ENCODE results near the gene FOXN3. TPM values are rescaled to one million over a fixed set of nuclear protein-coding genes. Genes with fewer than 3 reads are reported as not detected.

Gene FOXN3
- total RNA-seq, 4 donors from 2014 or later = 118 to 211 (median 167) TPM

DNA sequence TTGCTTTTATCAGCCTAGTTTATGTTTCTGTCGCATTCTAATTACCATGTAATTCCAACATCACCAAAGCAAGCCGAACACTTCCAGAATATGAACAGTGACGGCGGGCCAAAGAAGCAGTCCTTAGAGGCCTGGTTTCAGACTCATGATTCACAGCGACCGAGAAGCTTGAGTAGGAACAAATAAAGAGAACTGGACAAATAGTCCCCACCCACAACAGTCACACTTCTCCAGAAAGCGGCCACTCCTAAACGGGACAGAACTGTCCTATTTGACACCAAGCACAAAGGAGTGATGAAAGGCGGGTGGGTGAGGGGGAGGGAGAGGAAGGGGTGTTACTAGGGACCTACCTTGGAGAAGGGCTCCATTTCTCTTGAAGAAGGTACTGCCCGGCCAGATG is 136.4 kb downstream of the FOXN3 start:
- no peak overlapping the region for H3K4me3 ChIP-seq (ENCODE audit: low read depth, poor library complexity, severe bottlenecking)
- no peak for TF ChIP-seq CTCF (IDR thresholded peaks at IDR 0.05)
- no peak for TF ChIP-seq POLR2A (IDR thresholded peaks at IDR 0.05)
- DNase-seq (ENCODE audit: low spot score in 2 of 2) = no peak
- intact Hi-C loops (cut with DNase I; ENCODE audit: low total_unique reads) = no loop called here
- WGBS, 2 donors = 85 to 87% methylated on average over 10 of the region's 10 CpGs

DNA sequence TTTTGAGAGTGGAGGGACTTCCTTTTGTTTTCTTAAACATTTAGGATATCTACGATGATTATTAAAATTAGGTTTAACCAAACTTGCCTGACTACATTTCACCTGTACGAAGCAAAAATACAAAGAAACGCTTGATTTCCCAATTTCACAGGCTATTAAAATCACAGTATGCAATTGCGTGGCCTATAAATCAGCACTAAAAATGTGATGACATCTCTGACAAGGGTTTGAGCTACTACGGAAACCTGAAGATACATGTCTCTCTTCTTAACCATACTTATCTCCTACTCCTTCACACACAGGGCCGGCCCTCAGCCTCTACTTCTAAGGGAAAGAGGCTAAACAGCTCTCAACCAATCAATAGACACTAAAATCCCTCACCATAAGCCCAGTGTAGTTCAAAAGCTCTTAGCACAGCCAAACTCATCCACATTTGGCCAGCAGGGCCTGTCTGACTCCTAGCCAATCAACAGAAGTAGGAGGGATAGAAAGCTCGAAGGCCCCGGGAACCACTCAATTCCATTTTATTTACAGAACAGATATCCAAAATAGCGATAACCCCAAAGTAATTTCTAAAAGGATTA is 137.3 kb downstream of the FOXN3 start:
- DNase-seq (ENCODE audit: low spot score in 2 of 2) = no peak
- intact Hi-C loops (cut with DNase I; ENCODE audit: low total_unique reads) = no loop called here
- no peak for TF ChIP-seq POLR2A (IDR thresholded peaks at IDR 0.05)
- no peak for TF ChIP-seq CTCF (IDR thresholded peaks at IDR 0.05)
- H3K4me3 ChIP-seq (ENCODE audit: low read depth, poor library complexity, severe bottlenecking) = no peak overlapping the region
- WGBS, 2 donors = 86 to 87% methylated on average over 9 of the region's 9 CpGs

DNA sequence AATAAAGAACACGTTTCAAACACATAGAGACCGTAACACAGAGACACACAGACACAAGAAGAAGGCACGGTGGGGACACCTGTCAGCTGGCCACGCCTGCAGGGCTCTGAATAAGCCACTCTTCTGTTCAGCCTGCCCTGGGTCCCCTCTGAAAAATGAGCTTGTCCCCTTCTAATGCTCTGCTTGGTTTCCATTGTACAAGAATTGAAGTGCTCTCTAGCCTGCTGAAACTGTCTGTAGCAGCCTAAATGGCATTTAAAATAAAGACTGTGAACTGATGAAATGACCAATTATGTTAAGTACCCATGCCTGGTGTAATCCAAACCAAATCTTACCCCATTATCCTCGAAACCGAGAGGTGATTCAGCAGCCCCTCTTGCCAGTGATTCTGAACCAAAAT is 139.8 kb downstream of the FOXN3 start:
- WGBS, 2 donors = 87 to 95% methylated on average over 6 of the region's 6 CpGs
- intact Hi-C loops (cut with DNase I; ENCODE audit: low total_unique reads) = no loop called here
- TF ChIP-seq CTCF (IDR thresholded peaks at IDR 0.05) (no peak), POLR2A (IDR thresholded peaks at IDR 0.05) (no peak)
- no peak overlapping the region for H3K4me3 ChIP-seq (ENCODE audit: low read depth, poor library complexity, severe bottlenecking)
- DNase-seq (ENCODE audit: low spot score in 2 of 2) = no peak

GRCh38 chr14:89276424-89276975 is 140.5 kb downstream of the FOXN3 start:
- intact Hi-C loops (cut with DNase I; ENCODE audit: low total_unique reads) = no loop called here
- 77 to 84% methylated on average over 3 of the region's 3 CpGs for WGBS, 2 donors
- TF ChIP-seq CTCF (IDR thresholded peaks at IDR 0.05) = no peak
- TF ChIP-seq POLR2A (IDR thresholded peaks at IDR 0.05) = no peak
- no peak for DNase-seq (ENCODE audit: low spot score in 2 of 2)
- no peak overlapping the region for H3K4me3 ChIP-seq (ENCODE audit: low read depth, poor library complexity, severe bottlenecking)

DNA sequence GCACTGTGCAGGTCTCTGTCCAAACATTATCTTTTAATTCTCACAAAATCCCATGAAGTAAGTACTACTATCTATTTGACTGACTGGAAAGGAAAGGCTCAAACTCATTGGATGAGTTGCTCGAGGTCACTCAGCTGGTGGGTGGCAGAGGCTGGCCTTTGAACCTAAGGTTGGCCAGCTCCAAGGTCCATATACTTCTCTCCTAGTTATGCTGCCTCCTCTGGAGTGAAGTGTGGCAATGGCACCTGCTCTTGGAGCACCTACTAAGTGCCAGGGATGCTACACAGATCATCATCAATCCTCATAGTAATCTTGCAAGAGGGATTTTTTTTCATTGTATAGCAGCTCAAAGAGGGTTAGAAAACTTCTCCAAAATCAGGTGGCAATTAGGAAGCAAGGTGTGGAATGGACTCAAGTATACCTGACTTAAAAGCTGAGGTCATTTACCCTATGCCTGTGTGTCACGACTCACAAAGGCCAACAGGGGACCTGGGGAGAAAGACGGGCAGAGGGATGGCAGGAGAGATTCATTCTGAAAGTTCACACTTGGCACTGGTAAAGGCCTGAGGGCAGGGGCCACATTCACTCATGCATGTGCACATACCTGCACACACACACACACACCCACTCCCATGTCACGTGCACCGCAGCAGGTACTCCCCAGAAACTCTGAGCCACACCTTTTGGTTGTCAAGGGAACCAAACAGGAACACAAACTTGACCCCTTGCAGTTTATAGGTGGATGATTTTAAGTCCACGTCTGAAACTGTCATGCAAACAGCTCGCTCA is 146.4 kb downstream of the FOXN3 start:
- WGBS, 2 donors = 61% methylated on average over 7 of the region's 7 CpGs
- intact Hi-C loops (cut with DNase I; ENCODE audit: low total_unique reads) = no loop called here
- no peak overlapping the region for H3K4me3 ChIP-seq (ENCODE audit: low read depth, poor library complexity, severe bottlenecking)
- TF ChIP-seq POLR2A (IDR thresholded peaks at IDR 0.05) = no peak
- no peak for TF ChIP-seq CTCF (IDR thresholded peaks at IDR 0.05)
- DNase-seq (ENCODE audit: low spot score in 2 of 2) = no peak

Data from lower leg skin (tissue), 4 donors.